ENCODE measurements around the gene NRP2.

- no peak for TF ChIP-seq POLR2A (IDR thresholded peaks at IDR 0.05; ENCODE audit: low read depth)
- no peak for TF ChIP-seq CTCF (IDR thresholded peaks at IDR 0.05)
- no peak for TF ChIP-seq POLR2AphosphoS5 (IDR thresholded peaks at IDR 0.05)
- TF ChIP-seq EP300 (IDR thresholded peaks at IDR 0.05) = no peak
These were observed 70.1 kb downstream of the NRP2 start for GRCh38 chr2:205752296-205752820.

All from esophagus muscularis mucosa (tissue), 4 donors.